Panc1 (cell line): ENCODE results near the gene DAAM2.

ENCODE experiments used
- POLR2AphosphoS5 ChIP-seq: IDR thresholded peaks from 2 replicates; pipeline ENCODE4 v1.6.1; 2012; ENCODE audit warnings: mild to moderate bottlenecking, low read depth, low read length, moderate library complexity
- TF ChIP-seq, protein P1 (sequence below): fragments of 450-650 bp; IDR thresholded peaks from 2 replicates; pipeline ENCODE4 v1.5.1; 2017; ENCODE audit warnings: mild to moderate bottlenecking
- TF ChIP-seq, protein P2 (sequence below), 2 experiments: IDR thresholded peaks; 2 replicates each; pipeline ENCODE4 v1.6.1; 2011 to 2012; ENCODE audit warnings: low read depth in 2 of 2, control low read depth in 1 of 2, low read length in 1 of 2, mild to moderate bottlenecking in 1 of 2, moderate library complexity in 1 of 2; ENCODE audit not compliant: insufficient read depth in 1 of 2

DNA sequence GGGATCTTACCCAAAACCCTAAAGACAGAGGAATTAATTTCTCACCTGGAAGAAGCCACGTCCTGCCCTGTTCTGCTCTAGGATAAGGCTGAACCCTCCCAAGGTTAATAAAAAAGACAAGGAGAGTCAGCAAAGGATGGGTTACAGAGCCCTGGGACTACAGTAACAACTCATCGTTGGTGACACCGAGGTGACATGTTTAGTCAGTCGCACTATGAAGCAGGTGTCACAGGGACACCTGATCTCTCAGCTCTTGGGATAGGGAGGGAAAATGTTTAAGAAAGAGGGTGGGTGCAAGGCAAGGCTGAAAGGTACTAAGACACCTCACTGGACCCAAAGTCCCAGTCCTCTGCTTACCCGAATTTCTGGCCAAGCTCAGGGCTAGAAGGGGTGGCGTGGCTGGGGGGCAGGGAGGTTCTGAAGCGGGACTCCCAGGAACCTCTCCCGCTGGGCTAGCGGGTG lies 141.5 kb downstream of the DAAM2 start:
- TF ChIP-seq, protein P1, sequence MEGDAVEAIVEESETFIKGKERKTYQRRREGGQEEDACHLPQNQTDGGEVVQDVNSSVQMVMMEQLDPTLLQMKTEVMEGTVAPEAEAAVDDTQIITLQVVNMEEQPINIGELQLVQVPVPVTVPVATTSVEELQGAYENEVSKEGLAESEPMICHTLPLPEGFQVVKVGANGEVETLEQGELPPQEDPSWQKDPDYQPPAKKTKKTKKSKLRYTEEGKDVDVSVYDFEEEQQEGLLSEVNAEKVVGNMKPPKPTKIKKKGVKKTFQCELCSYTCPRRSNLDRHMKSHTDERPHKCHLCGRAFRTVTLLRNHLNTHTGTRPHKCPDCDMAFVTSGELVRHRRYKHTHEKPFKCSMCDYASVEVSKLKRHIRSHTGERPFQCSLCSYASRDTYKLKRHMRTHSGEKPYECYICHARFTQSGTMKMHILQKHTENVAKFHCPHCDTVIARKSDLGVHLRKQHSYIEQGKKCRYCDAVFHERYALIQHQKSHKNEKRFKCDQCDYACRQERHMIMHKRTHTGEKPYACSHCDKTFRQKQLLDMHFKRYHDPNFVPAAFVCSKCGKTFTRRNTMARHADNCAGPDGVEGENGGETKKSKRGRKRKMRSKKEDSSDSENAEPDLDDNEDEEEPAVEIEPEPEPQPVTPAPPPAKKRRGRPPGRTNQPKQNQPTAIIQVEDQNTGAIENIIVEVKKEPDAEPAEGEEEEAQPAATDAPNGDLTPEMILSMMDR, result no peak
- TF ChIP-seq, protein P2, sequence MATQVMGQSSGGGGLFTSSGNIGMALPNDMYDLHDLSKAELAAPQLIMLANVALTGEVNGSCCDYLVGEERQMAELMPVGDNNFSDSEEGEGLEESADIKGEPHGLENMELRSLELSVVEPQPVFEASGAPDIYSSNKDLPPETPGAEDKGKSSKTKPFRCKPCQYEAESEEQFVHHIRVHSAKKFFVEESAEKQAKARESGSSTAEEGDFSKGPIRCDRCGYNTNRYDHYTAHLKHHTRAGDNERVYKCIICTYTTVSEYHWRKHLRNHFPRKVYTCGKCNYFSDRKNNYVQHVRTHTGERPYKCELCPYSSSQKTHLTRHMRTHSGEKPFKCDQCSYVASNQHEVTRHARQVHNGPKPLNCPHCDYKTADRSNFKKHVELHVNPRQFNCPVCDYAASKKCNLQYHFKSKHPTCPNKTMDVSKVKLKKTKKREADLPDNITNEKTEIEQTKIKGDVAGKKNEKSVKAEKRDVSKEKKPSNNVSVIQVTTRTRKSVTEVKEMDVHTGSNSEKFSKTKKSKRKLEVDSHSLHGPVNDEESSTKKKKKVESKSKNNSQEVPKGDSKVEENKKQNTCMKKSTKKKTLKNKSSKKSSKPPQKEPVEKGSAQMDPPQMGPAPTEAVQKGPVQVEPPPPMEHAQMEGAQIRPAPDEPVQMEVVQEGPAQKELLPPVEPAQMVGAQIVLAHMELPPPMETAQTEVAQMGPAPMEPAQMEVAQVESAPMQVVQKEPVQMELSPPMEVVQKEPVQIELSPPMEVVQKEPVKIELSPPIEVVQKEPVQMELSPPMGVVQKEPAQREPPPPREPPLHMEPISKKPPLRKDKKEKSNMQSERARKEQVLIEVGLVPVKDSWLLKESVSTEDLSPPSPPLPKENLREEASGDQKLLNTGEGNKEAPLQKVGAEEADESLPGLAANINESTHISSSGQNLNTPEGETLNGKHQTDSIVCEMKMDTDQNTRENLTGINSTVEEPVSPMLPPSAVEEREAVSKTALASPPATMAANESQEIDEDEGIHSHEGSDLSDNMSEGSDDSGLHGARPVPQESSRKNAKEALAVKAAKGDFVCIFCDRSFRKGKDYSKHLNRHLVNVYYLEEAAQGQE (IDR thresholded peaks at IDR 0.05; ENCODE audit: insufficient read depth in 1 of 2, low read depth in 2 of 2, low read length in 1 of 2), result no peak
- TF ChIP-seq POLR2AphosphoS5, result no peak
